ENCODE data around the gene RAPGEF4. TPM values are rescaled to one million over a fixed set of nuclear protein-coding genes. Genes with fewer than 3 reads are reported as not detected.

The RAPGEF4 gene
- polyA plus RNA-seq, 2 donors, result 1.7 to 3.1 TPM

- H3K4me1 ChIP-seq (ENCODE audit: control insufficient read depth in 2 of 2, insufficient read depth in 2 of 2, low read length in 1 of 2), result no peaks in the 10 kb centered on the region
- 70 to 81% methylated on average over 2 of the region's 2 CpGs for WGBS, 2 donors
- H3K36me3 ChIP-seq (ENCODE audit: control insufficient read depth in 2 of 2, insufficient read depth in 2 of 2, low read length in 1 of 2), result no peaks in the 10 kb centered on the region
- peaks cover 0 to 2% of the 10 kb centered on the region in 2 donors for H3K27me3 ChIP-seq (ENCODE audit: control insufficient read depth in 1 of 2, insufficient read depth in 2 of 2, low read length in 2 of 2)
- no peak overlapping the region for H3K4me3 ChIP-seq (ENCODE audit: low read depth in 1 of 2, low read length in 2 of 2)
- H3K9me3 ChIP-seq (ENCODE audit: control insufficient read depth in 2 of 2, insufficient read depth in 1 of 2, low read depth in 1 of 2, low read length in 1 of 2), result no peaks in the 10 kb centered on the region
- no peak overlapping the region for H3K27ac ChIP-seq (ENCODE audit: low read depth in 2 of 2, low read length in 1 of 2)
These were observed 109.5 kb downstream of the RAPGEF4 start for GRCh38 chr2:172845028-172845630.

- WGBS, 2 donors, result 80 to 89% methylated on average over 5 of the region's 5 CpGs
- no peaks in the 10 kb centered on the region for H3K9me3 ChIP-seq (ENCODE audit: control insufficient read depth in 2 of 2, insufficient read depth in 1 of 2, low read depth in 1 of 2, low read length in 1 of 2)
- peaks cover 0 to 2% of the 10 kb centered on the region in 2 donors for H3K27me3 ChIP-seq (ENCODE audit: control insufficient read depth in 1 of 2, insufficient read depth in 2 of 2, low read length in 2 of 2)
- no peak overlapping the region for H3K4me3 ChIP-seq (ENCODE audit: low read depth in 1 of 2, low read length in 2 of 2)
- no peaks in the 10 kb centered on the region for H3K36me3 ChIP-seq (ENCODE audit: control insufficient read depth in 2 of 2, insufficient read depth in 2 of 2, low read length in 1 of 2)
- H3K4me1 ChIP-seq (ENCODE audit: control insufficient read depth in 2 of 2, insufficient read depth in 2 of 2, low read length in 1 of 2), result no peaks in the 10 kb centered on the region
- H3K27ac ChIP-seq (ENCODE audit: low read depth in 2 of 2, low read length in 1 of 2), result no peak overlapping the region
These were observed 110.9 kb downstream of the RAPGEF4 start for GRCh38 chr2:172846551-172846950.

DNA sequence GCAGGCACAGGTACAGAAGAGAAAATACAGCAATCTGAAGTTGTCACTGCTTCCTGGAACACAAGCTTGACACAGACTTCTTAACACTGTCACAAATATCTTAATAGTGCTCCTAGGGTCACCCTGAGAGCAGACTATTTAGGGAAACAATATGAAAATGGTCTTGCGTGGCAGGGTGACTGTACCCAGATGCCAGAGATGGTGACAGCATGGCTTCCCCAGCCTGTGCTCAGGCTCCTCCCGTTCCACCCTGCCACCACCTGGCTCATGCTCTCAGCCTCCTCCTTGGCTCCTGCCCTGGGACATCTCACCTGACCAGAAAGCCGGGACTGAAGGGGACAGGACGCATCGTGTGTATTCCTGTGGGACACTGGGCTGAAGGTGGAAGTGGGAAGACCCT is 111.5 kb downstream of the RAPGEF4 start:
- Histone ChIP-seq H3K36me3 (ENCODE audit: control insufficient read depth in 2 of 2, insufficient read depth in 2 of 2, low read length in 1 of 2) (no peaks in the 10 kb centered on the region), H3K27me3 (ENCODE audit: control insufficient read depth in 1 of 2, insufficient read depth in 2 of 2, low read length in 2 of 2) (peaks cover 0 to 2% of the 10 kb centered on the region in 2 donors), H3K27ac (ENCODE audit: low read depth in 2 of 2, low read length in 1 of 2) (no peak overlapping the region), H3K4me3 (ENCODE audit: low read depth in 1 of 2, low read length in 2 of 2) (no peak overlapping the region), H3K4me1 (ENCODE audit: control insufficient read depth in 2 of 2, insufficient read depth in 2 of 2, low read length in 1 of 2) (no peaks in the 10 kb centered on the region), H3K9me3 (ENCODE audit: control insufficient read depth in 2 of 2, insufficient read depth in 1 of 2, low read depth in 1 of 2, low read length in 1 of 2) (no peaks in the 10 kb centered on the region)
- 83 to 90% methylated on average over 5 of the region's 5 CpGs for WGBS, 2 donors

GRCh38 chr2:172848519-172848918 is 112.9 kb downstream of the RAPGEF4 start:
- Histone ChIP-seq H3K27ac (ENCODE audit: low read depth in 2 of 2, low read length in 1 of 2) (no peak overlapping the region), H3K4me3 (ENCODE audit: low read depth in 1 of 2, low read length in 2 of 2) (no peak overlapping the region), H3K36me3 (ENCODE audit: control insufficient read depth in 2 of 2, insufficient read depth in 2 of 2, low read length in 1 of 2) (no peaks in the 10 kb centered on the region), H3K4me1 (ENCODE audit: control insufficient read depth in 2 of 2, insufficient read depth in 2 of 2, low read length in 1 of 2) (no peaks in the 10 kb centered on the region), H3K27me3 (ENCODE audit: control insufficient read depth in 1 of 2, insufficient read depth in 2 of 2, low read length in 2 of 2) (peaks cover 0 to 2% of the 10 kb centered on the region in 2 donors), H3K9me3 (ENCODE audit: control insufficient read depth in 2 of 2, insufficient read depth in 1 of 2, low read depth in 1 of 2, low read length in 1 of 2) (no peaks in the 10 kb centered on the region)
- 49 to 51% methylated on average over 2 of the region's 2 CpGs for WGBS, 2 donors

DNA sequence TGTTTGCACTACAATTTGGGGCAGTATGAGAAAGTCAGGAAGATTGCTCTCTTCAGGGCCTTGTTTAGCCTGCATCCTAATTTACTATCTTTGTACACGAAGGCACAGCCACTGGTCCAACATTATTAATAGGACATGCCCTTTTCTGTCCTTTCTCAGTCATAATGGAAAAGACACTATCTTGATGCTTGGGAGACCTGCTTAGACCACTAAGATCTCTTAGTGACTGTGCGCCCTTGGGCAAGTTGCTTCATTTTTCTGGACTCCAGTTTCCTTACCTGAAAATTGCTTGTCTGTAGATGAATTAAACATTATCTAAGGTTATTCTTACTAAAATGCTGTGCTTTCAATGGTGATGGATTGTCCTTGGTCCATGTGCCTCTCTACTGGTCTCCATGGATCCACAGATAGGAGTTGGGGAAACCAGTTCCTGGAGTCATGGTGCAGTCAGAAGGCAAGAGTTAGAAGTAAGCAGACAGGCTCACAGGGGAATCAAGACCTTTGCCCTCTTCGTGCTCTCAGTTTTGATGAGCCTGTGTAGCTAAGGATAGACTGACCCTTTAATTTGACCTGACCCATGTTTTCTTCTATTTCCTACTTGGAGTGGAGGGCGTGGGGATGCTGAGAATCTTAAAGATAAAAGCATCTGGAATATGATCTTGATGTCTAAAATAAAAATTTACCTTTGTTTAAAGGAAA is 114.0 kb downstream of the RAPGEF4 start:
- H3K36me3 ChIP-seq (ENCODE audit: control insufficient read depth in 2 of 2, insufficient read depth in 2 of 2, low read length in 1 of 2), result no peaks in the 10 kb centered on the region
- no peak overlapping the region for H3K27ac ChIP-seq (ENCODE audit: low read depth in 2 of 2, low read length in 1 of 2)
- H3K9me3 ChIP-seq (ENCODE audit: control insufficient read depth in 2 of 2, insufficient read depth in 1 of 2, low read depth in 1 of 2, low read length in 1 of 2), result no peaks in the 10 kb centered on the region
- H3K27me3 ChIP-seq (ENCODE audit: control insufficient read depth in 1 of 2, insufficient read depth in 2 of 2, low read length in 2 of 2), result peaks cover 0 to 2% of the 10 kb centered on the region in 2 donors
- WGBS, 2 donors, result 78 to 80% methylated on average over 4 of the region's 4 CpGs
- H3K4me1 ChIP-seq (ENCODE audit: control insufficient read depth in 2 of 2, insufficient read depth in 2 of 2, low read length in 1 of 2), result no peaks in the 10 kb centered on the region
- no peak overlapping the region for H3K4me3 ChIP-seq (ENCODE audit: low read depth in 1 of 2, low read length in 2 of 2)

DNA sequence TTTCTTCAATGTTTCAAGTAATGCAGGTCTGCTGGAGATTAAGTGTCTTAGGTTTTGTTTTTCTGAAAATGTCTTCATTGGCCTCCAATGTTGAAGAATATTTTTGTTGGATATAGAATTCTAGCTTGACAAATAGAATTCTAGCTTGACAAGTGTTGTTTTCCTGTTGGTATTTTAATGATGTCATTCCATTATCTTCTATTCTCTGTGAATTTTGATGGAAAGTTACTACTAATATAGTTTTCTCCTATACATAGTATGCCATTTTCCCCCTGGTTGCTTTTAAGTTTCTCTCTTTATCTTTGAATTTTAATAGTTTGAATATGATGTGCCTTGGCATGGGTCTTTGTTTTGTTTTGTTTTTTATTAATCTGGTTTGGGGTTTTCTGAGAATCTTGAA is 119.9 kb downstream of the RAPGEF4 start:
- no peaks in the 10 kb centered on the region for H3K9me3 ChIP-seq (ENCODE audit: control insufficient read depth in 2 of 2, insufficient read depth in 1 of 2, low read depth in 1 of 2, low read length in 1 of 2)
- no peaks in the 10 kb centered on the region for H3K4me1 ChIP-seq (ENCODE audit: control insufficient read depth in 2 of 2, insufficient read depth in 2 of 2, low read length in 1 of 2)
- H3K4me3 ChIP-seq (ENCODE audit: low read depth in 1 of 2, low read length in 2 of 2), result no peak overlapping the region
- no peak overlapping the region for H3K27ac ChIP-seq (ENCODE audit: low read depth in 2 of 2, low read length in 1 of 2)
- no peaks in the 10 kb centered on the region for H3K27me3 ChIP-seq (ENCODE audit: control insufficient read depth in 1 of 2, insufficient read depth in 2 of 2, low read length in 2 of 2)
- no peaks in the 10 kb centered on the region for H3K36me3 ChIP-seq (ENCODE audit: control insufficient read depth in 2 of 2, insufficient read depth in 2 of 2, low read length in 1 of 2)

- no peaks in the 10 kb centered on the region for H3K36me3 ChIP-seq (ENCODE audit: control insufficient read depth in 2 of 2, insufficient read depth in 2 of 2, low read length in 1 of 2)
- H3K4me3 ChIP-seq (ENCODE audit: low read depth in 1 of 2, low read length in 2 of 2), result no peak overlapping the region
- H3K4me1 ChIP-seq (ENCODE audit: control insufficient read depth in 2 of 2, insufficient read depth in 2 of 2, low read length in 1 of 2), result no peaks in the 10 kb centered on the region
- H3K27me3 ChIP-seq (ENCODE audit: control insufficient read depth in 1 of 2, insufficient read depth in 2 of 2, low read length in 2 of 2), result no peaks in the 10 kb centered on the region
- WGBS, 2 donors, result 87 to 98% methylated on average over 2 of the region's 2 CpGs
- no peak overlapping the region for H3K27ac ChIP-seq (ENCODE audit: low read depth in 2 of 2, low read length in 1 of 2)
- no peaks in the 10 kb centered on the region for H3K9me3 ChIP-seq (ENCODE audit: control insufficient read depth in 2 of 2, insufficient read depth in 1 of 2, low read depth in 1 of 2, low read length in 1 of 2)
These were observed 121.0 kb downstream of the RAPGEF4 start for GRCh38 chr2:172856606-172857005.

DNA sequence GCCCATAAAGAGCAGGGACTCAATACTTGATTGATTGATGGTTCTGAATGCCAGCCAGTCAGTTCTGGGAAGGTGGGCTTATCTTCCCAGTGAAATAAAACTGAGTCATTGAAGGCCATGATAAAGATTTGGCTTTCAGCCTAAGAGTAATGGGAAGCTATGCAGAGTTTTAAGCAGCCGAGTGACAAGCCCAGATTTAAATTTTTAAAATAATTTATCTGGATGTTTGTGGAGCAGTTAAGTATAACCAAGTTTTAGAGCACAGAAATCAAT is 122.8 kb downstream of the RAPGEF4 start:
- H3K4me1 ChIP-seq (ENCODE audit: control insufficient read depth in 2 of 2, insufficient read depth in 2 of 2, low read length in 1 of 2), result no peaks in the 10 kb centered on the region
- no peaks in the 10 kb centered on the region for H3K9me3 ChIP-seq (ENCODE audit: control insufficient read depth in 2 of 2, insufficient read depth in 1 of 2, low read depth in 1 of 2, low read length in 1 of 2)
- H3K36me3 ChIP-seq (ENCODE audit: control insufficient read depth in 2 of 2, insufficient read depth in 2 of 2, low read length in 1 of 2), result no peaks in the 10 kb centered on the region
- H3K4me3 ChIP-seq (ENCODE audit: low read depth in 1 of 2, low read length in 2 of 2), result no peak overlapping the region
- H3K27me3 ChIP-seq (ENCODE audit: control insufficient read depth in 1 of 2, insufficient read depth in 2 of 2, low read length in 2 of 2), result no peaks in the 10 kb centered on the region
- WGBS, 2 donors, result 48 to 50% methylated on average over 1 of the region's 1 CpG
- H3K27ac ChIP-seq (ENCODE audit: low read depth in 2 of 2, low read length in 1 of 2), result peak overlapping the region in 1 of 2 donors; percentile 3

DNA sequence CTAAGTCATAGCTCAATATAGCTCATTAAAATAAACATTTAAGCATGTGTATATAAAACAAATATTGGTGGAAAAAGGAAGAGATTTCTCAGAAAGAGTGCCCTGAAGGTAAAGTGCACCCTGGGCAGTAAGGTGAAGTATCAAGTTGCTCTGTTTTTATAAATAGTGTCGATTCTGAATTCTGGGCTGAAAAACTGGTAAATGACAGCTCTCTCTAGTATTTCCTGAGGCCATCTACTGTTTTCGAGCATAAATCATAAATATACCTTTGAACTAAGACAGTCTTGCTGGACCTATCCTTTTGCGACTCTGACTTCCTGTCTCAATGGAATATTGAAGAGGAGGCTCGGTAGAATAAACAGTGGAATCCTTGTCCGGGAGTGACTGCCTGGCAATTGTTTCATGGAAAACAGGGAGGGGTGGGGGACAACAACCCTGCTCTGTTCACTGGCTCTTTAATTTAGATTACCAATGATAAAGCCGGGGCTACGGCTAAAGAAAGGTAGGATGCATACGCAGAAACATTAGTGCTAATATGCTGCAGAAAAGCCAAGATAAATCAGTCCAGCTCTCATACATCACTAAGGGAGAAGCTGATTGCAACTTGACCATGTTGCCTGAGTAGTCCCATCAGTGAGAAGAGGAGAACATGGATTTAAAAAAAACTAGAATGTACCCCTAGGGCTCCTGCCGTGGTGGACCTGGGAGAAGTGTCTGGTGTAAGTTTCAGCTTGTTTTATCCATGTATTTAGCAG is 124.1 kb downstream of the RAPGEF4 start:
- no peak overlapping the region for H3K27ac ChIP-seq (ENCODE audit: low read depth in 2 of 2, low read length in 1 of 2)
- no peaks in the 10 kb centered on the region for H3K9me3 ChIP-seq (ENCODE audit: control insufficient read depth in 2 of 2, insufficient read depth in 1 of 2, low read depth in 1 of 2, low read length in 1 of 2)
- no peak overlapping the region for H3K4me3 ChIP-seq (ENCODE audit: low read depth in 1 of 2, low read length in 2 of 2)
- H3K27me3 ChIP-seq (ENCODE audit: control insufficient read depth in 1 of 2, insufficient read depth in 2 of 2, low read length in 2 of 2), result no peaks in the 10 kb centered on the region
- WGBS, 2 donors, result 26 to 27% methylated on average over 9 of the region's 9 CpGs
- H3K4me1 ChIP-seq (ENCODE audit: control insufficient read depth in 2 of 2, insufficient read depth in 2 of 2, low read length in 1 of 2), result no peaks in the 10 kb centered on the region
- no peaks in the 10 kb centered on the region for H3K36me3 ChIP-seq (ENCODE audit: control insufficient read depth in 2 of 2, insufficient read depth in 2 of 2, low read length in 1 of 2)

DNA sequence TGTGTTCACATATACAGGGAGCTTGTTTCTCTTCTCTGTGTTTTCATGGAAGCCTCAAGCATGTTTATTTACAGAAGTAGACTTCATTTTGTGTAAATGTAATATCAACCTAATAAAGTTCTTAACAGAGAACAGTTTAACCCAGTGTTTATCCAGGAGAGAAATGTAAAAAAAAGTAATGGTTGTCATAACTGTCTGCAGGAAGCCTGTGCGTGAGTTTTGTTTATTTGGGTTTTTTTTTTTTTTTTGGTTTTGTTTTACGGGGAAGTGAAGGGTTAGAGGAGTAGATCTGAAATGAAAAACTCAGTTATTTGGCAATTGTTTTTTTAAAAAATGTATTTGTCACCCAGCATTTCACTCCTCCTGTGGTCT is 124.7 kb downstream of the RAPGEF4 start:
- Histone ChIP-seq H3K9me3 (ENCODE audit: control insufficient read depth in 2 of 2, insufficient read depth in 1 of 2, low read depth in 1 of 2, low read length in 1 of 2) (no peaks in the 10 kb centered on the region), H3K4me1 (ENCODE audit: control insufficient read depth in 2 of 2, insufficient read depth in 2 of 2, low read length in 1 of 2) (no peaks in the 10 kb centered on the region), H3K27me3 (ENCODE audit: control insufficient read depth in 1 of 2, insufficient read depth in 2 of 2, low read length in 2 of 2) (no peaks in the 10 kb centered on the region), H3K27ac (ENCODE audit: low read depth in 2 of 2, low read length in 1 of 2) (no peak overlapping the region), H3K4me3 (ENCODE audit: low read depth in 1 of 2, low read length in 2 of 2) (no peak overlapping the region), H3K36me3 (ENCODE audit: control insufficient read depth in 2 of 2, insufficient read depth in 2 of 2, low read length in 1 of 2) (no peaks in the 10 kb centered on the region)
- 43 to 53% methylated on average over 2 of the region's 2 CpGs for WGBS, 2 donors

Data from esophagus (tissue), 2 donors.